ENCODE data around the gene PUS1.

The PUS1 gene

GRCh38 chr12:131918311-131919050 lies 10.6 kb upstream of the PUS1 start:
- Mint-ChIP-seq H3K4me3 (no peak overlapping the region), H3K4me1 (ENCODE audit: low read depth) (no peaks in the 10 kb centered on the region), H3K27me3 (no peaks in the 10 kb centered on the region), H3K36me3 (no peaks in the 10 kb centered on the region), H3K27ac (no peak overlapping the region), H3K9me3 (ENCODE audit: low read depth) (no peaks in the 10 kb centered on the region)

- Mint-ChIP-seq H3K4me3 (no peak overlapping the region), H3K36me3 (no peaks in the 10 kb centered on the region), H3K27ac (no peak overlapping the region), H3K27me3 (no peaks in the 10 kb centered on the region), H3K9me3 (ENCODE audit: low read depth) (no peaks in the 10 kb centered on the region), H3K4me1 (ENCODE audit: low read depth) (no peaks in the 10 kb centered on the region)
These were observed 10.1 kb upstream of the PUS1 start for GRCh38 chr12:131919051-131919347.

DNA sequence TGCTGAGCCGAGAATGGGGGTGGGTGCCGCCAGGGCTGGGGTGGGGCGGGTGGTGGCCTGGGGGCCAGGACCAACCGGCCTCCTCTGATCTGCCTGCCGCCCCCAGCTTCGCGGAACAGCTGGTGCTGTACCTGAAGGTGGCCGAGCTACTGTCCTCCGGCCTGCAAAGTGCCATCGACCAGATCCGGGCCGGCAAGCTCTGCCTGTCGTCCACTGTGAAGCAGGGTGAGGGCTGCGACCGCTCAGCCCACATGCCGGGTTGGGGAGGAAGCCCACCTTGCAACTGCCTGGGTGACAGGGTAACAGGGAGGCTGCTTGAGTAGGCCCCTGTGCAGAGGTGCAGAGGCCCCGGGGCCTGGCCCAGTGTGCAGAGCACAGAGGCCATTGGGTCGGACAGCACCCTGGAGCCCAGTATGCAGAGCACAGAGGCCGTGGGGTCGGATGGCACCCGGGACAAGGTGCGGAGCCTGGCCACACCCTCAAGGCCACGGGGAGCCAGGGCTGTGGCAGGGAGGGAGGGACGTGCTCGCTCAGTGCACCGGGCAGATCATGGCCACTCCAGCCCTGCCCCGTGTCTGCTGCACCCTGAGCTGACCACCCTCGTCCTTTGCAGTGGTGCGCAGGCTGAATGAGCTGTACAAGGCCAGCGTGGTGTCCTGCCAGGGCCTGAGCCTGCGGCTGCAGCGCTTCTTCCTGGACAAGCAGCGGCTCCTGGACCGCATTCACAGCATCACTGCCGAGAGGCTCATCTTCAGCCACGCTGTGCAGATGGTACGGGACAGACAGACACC lies 9.5 kb upstream of the PUS1 start:
- Mint-ChIP-seq H3K27ac (no peak overlapping the region), H3K27me3 (no peaks in the 10 kb centered on the region), H3K4me1 (ENCODE audit: low read depth) (peaks cover 2% of the 10 kb centered on the region), H3K36me3 (no peaks in the 10 kb centered on the region), H3K9me3 (ENCODE audit: low read depth) (no peaks in the 10 kb centered on the region), H3K4me3 (no peak overlapping the region)

DNA sequence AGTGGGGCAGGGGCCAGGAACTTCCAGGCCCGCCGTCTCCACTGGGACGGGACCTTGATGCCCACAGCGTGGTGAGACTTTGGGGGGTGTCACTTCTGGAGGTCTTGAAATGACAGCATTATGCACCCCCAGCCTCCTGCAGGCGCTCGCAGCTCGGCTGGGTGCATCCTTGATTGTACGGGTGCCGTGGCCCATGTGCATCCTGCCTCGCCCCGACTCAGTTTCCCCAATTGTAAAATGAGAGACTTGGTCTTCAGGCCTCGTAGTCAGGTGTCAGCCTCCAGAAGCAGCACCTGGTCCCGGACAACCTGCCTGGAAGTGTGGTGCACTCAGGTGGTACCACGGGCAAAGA lies 8.9 kb upstream of the PUS1 start:
- Mint-ChIP-seq H3K4me1 (ENCODE audit: low read depth) (peaks cover 6% of the 10 kb centered on the region), H3K4me3 (no peak overlapping the region), H3K27ac (no peak overlapping the region), H3K27me3 (no peaks in the 10 kb centered on the region), H3K36me3 (no peaks in the 10 kb centered on the region), H3K9me3 (ENCODE audit: low read depth) (no peaks in the 10 kb centered on the region)

GRCh38 chr12:131920902-131921840 lies 7.9 kb upstream of the PUS1 start:
- Mint-ChIP-seq H3K4me1 (ENCODE audit: low read depth) (peaks cover 6% of the 10 kb centered on the region), H3K27ac (no peak overlapping the region), H3K4me3 (no peak overlapping the region), H3K27me3 (no peaks in the 10 kb centered on the region), H3K9me3 (ENCODE audit: low read depth) (no peaks in the 10 kb centered on the region), H3K36me3 (no peaks in the 10 kb centered on the region)

DNA sequence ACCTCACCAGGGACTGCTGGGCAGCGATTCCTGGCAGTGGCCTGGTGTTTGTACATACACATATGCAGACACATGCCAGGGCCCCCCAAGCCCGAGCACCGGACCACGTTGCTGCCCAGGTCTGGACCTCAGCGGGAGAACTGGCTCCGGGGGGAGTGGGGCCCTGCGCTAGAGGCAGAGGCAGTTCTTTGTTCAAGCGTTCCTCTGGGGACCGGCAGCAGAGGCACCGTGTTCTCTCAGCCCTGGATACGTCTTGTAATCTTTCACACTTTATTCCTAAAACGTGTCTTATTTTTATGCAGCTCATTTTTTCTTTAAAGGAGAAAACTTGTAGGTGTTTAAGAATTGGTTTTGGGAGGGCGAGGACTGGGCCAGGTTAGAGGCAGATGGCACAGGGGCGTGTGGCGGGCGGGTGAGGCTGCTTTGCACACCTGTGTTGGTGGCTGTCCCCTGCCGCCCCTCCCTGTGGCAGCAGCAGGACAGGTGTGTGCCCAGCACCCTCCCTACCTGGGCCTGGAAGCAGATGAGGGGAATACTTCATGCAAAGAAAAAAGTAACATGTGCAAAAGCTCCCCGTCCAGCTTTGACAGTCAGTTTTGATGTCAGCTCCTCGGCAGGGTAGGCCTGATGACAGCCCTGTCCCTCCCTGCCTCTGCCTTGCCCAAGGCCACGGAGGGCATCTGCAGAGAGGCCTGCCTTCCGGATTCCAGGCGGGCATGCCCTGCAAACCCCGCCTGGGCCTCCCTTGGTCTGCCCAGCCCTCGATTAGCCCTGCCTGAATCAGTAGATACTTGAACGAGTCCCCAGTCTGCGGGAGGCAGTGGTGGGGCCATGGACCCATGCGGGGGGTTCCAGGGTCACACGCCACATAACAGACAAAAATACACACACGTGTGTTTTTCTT lies 7.0 kb upstream of the PUS1 start:
- Mint-ChIP-seq H3K4me1 (ENCODE audit: low read depth) (peaks cover 6% of the 10 kb centered on the region), H3K27ac (no peak overlapping the region), H3K4me3 (no peak overlapping the region), H3K27me3 (no peaks in the 10 kb centered on the region), H3K9me3 (ENCODE audit: low read depth) (no peaks in the 10 kb centered on the region), H3K36me3 (no peaks in the 10 kb centered on the region)

DNA sequence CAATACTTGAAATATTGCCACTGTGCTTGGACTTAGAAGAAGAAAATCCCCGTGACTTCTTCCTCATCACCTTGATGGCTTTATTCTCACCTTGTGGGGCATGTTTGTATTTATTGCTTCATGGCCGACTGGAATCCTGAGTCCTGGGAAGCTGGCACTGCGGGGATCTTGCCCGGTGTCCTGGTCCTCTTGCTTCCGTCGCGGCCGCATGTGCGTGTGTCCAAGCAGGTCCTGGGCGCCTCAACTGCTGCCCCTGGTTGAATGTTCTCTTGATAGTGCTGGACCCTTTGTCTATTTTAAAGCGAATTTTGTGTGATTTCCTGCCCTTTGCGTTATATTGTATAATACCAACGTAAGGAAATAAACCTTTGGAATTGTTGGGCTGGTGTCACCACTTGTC lies 6.3 kb upstream of the PUS1 start:
- Mint-ChIP-seq H3K36me3 (no peaks in the 10 kb centered on the region), H3K9me3 (ENCODE audit: low read depth) (no peaks in the 10 kb centered on the region), H3K27ac (no peak overlapping the region)

DNA sequence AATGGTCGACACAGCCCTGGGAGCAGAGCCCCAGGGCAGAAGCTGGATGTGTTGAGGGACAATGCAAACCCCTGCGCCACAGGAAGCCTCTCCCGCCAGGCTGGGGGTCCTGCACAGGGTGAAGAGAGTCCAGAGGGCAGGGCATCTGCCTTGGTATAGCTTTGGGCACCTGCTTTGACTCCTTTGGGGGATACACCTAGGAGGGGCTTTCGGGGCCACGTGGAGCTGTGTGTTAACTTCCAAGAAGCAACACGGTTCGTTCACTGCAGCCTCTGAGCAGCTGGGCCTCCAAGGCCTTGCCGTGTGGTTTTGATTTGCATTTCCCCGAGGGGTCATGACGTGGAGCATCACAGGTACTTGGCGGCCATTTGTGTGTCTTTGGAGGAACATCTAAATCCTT lies 5.8 kb upstream of the PUS1 start:
- Mint-ChIP-seq H3K4me3 (no peak overlapping the region), H3K27ac (no peak overlapping the region), H3K36me3 (no peaks in the 10 kb centered on the region), H3K27me3 (no peaks in the 10 kb centered on the region), H3K4me1 (ENCODE audit: low read depth) (peaks cover 8% of the 10 kb centered on the region), H3K9me3 (ENCODE audit: low read depth) (no peaks in the 10 kb centered on the region)

More for the DNA sequence above, 6.3 kb upstream of the PUS1 start:
- Mint-ChIP-seq H3K4me1 (ENCODE audit: low read depth) (peaks cover 6% of the 10 kb centered on the region), H3K4me3 (no peak overlapping the region), H3K27me3 (no peaks in the 10 kb centered on the region)

DNA sequence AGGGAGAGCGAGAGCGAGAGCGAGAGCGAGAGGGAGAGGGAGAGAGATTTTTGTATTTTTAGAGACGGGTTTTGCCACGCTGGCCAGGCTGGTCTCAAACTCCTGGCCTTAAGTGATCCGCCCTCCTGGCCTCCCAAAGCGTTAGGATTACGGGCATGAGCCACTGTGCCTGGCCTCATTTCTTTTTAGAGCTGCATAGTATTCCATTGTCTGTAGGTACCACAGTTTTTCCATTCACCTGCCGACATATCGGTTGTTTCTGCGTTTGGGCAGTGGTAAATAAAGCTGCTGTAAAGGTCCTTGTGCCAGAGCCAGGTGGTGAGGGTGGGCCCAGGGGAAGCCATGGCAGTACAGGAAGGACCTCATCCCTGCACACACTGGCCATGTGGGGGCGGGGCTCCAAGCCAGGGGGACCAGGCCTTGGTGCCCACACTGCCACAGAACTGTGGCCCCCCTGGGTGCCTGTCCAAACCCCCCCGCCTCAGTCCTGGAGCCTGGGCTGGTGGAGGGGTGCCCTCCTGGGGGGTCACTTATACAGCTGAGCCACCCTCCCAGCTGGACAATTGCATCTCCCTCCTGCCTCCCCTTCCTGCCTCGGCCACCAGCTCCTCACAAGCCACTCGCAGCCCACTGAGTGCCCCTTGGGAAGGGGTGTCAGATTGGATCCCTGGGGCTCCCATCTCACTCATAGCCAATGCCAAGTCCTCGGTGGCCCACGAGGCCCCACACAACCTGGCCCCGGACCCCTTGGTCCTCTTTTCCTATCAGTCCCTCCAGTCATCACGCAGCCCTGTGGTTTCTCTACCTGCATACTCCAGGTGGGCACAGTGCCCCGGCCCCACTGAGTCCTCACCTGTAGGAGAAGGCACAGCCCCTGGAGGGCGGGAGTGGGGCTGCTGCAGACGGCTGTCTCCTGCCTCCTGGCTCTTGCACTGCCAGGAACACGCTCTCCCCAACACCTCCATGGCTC lies 1.7 kb upstream of the PUS1 start:
- H3K9me3 Mint-ChIP-seq (ENCODE audit: low read depth): no peaks in the 10 kb centered on the region
- H3K36me3 Mint-ChIP-seq: peaks cover 3% of the 10 kb centered on the region
- no peaks in the 10 kb centered on the region for H3K27me3 Mint-ChIP-seq
- H3K27ac Mint-ChIP-seq: peak overlapping the region; percentile 58
- peaks cover 18% of the 10 kb centered on the region for H3K4me1 Mint-ChIP-seq (ENCODE audit: low read depth)
- peak overlapping the region; percentile 87 for H3K4me3 Mint-ChIP-seq

DNA sequence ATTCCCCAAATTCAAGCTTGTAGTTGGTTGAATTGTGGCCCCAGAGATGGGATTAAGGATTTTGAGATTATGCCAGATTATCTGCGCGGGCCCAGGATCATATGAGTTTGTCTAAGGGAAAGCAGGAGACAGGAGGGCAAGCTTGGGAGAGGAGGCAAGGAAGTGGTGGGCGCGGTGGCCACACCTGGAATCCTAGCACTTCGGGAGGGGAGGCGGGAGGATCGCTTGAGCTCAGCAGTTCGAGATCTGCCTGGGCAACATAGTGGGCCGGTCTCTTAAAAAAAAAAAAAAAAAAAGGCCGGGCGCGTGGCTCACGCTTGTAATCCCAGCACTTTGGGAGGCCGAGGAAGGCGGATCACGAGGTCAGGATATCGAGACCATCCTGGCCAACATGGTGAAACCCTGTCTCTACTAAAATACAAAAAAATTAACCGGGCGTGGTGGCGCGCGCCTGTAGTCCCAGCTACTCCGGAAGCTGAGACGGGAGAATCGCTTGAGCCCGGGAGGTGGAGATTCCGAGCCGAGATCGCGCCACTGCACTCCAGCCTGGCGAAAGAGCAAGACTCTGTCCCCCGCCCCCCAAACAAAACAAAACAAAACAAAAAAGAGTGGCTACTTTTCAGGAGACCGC lies 881 bp upstream of the PUS1 start:
- no peaks in the 10 kb centered on the region for H3K27me3 Mint-ChIP-seq
- H3K4me3 Mint-ChIP-seq: peak overlapping the region; percentile 87
- peaks cover 23% of the 10 kb centered on the region for H3K4me1 Mint-ChIP-seq (ENCODE audit: low read depth)

GRCh38 chr12:131929581-131930456 lies 743 bp downstream of the PUS1 start:
- Mint-ChIP-seq H3K9me3 (ENCODE audit: low read depth) (no peaks in the 10 kb centered on the region), H3K4me1 (ENCODE audit: low read depth) (peaks cover 18% of the 10 kb centered on the region), H3K4me3 (peak overlapping the region; percentile 96), H3K27me3 (no peaks in the 10 kb centered on the region), H3K27ac (peak overlapping the region; percentile 91), H3K36me3 (peaks cover 8% of the 10 kb centered on the region)

More for the DNA sequence above, 881 bp upstream of the PUS1 start:
- Mint-ChIP-seq H3K9me3 (ENCODE audit: low read depth) (no peaks in the 10 kb centered on the region), H3K36me3 (peaks cover 8% of the 10 kb centered on the region), H3K27ac (peak overlapping the region; percentile 86)

GRCh38 chr12:131930510-131930909 lies 1.4 kb downstream of the PUS1 start:
- Mint-ChIP-seq H3K4me1 (ENCODE audit: low read depth) (peaks cover 16% of the 10 kb centered on the region), H3K4me3 (peak overlapping the region; percentile 96), H3K36me3 (peaks cover 8% of the 10 kb centered on the region), H3K27ac (peak overlapping the region; percentile 91), H3K27me3 (no peaks in the 10 kb centered on the region), H3K9me3 (ENCODE audit: low read depth) (no peaks in the 10 kb centered on the region)
